Stimulated activated CD8-positive, alpha-beta memory T cell treated with anti-CD3 and anti-CD28 coated beads, Interleukin-7, amount 100 ng/mL, for 24 hours (primary cell): ENCODE data around the gene CD2AP.
"Not testable (repeated sequence)": the region's sequence is repeated elsewhere in the genome, so short reads cannot be mapped to it uniquely, and the experiment has no call there.

Experiments used
- DNase-seq: peaks from one replicate; pipeline ENCODE4 v3.0.0-alpha.2; 2020; ENCODE audit warnings: low read depth

CD2AP gene

GRCh38 chr6:47634210-47635047, 156.8 kb downstream of the CD2AP start:
- no peak for DNase-seq

- no peak for DNase-seq
Measured at GRCh38 chr6:47646689-47647088, 169.1 kb downstream of the CD2AP start.

GRCh38 chr6:47647188-47647587, 169.6 kb downstream of the CD2AP start:
- no peak for DNase-seq

- not testable (repeated sequence) for DNase-seq
Measured at GRCh38 chr6:47647626-47648025, 170.0 kb downstream of the CD2AP start.

GRCh38 chr6:47648031-47648430, 170.4 kb downstream of the CD2AP start:
- DNase-seq: no peak

GRCh38 chr6:47650553-47651432, 173.2 kb downstream of the CD2AP start:
- no peak for DNase-seq

GRCh38 chr6:47651505-47651944, 173.9 kb downstream of the CD2AP start:
- no peak for DNase-seq

GRCh38 chr6:47653706-47654105, 176.1 kb downstream of the CD2AP start:
- no peak for DNase-seq

- no peak for DNase-seq
Measured at GRCh38 chr6:47654255-47654654, 176.7 kb downstream of the CD2AP start.

GRCh38 chr6:47655719-47656595, 178.4 kb downstream of the CD2AP start:
- DNase-seq: no peak

GRCh38 chr6:47661960-47662359, 184.4 kb downstream of the CD2AP start:
- no peak for DNase-seq

- no peak for DNase-seq
Measured at GRCh38 chr6:47663462-47664216, 186.1 kb downstream of the CD2AP start.

- DNase-seq: no peak
Measured at GRCh38 chr6:47665112-47665511, 187.5 kb downstream of the CD2AP start.

GRCh38 chr6:47669684-47670513, 192.3 kb downstream of the CD2AP start:
- no peak for DNase-seq

GRCh38 chr6:47670851-47671250, 193.3 kb downstream of the CD2AP start:
- DNase-seq: no peak

GRCh38 chr6:47671777-47672176, 194.2 kb downstream of the CD2AP start:
- DNase-seq: no peak

GRCh38 chr6:47672816-47673215, 195.2 kb downstream of the CD2AP start:
- no peak for DNase-seq

- no peak for DNase-seq
Measured at GRCh38 chr6:47674673-47675072, 197.1 kb downstream of the CD2AP start.
